Right ventricle myocardium inferior (tissue), 1 donor: ENCODE measurements around the gene IQGAP3. TPM values are rescaled to one million over a fixed set of nuclear protein-coding genes. Genes with fewer than 3 reads are reported as not detected.

Experiments used
- ATAC-seq: fragments of 200-7000 bp; cut with Tn5 transposase; one replicate; pipeline ENCODE4 v1.9.1; 2020; ENCODE audit warnings: mild to moderate bottlenecking, moderate library complexity
- DNase-seq: peaks from one replicate; pipeline ENCODE4 v3.0.0; 2021; ENCODE audit errors: missing footprints
- intact Hi-C: fragments of 100-400 bp; cut with DNase I; formaldehyde crosslinking; loops from one replicate; pipeline ENCODE4 v1.11.0; 2022
- total RNA-seq: library from RNA; stranded (reverse); fragmentation: NEBNext Ultra II Directional; extraction: Animal tissue kit (Norgen Biotek cat#: 25700); gene quantifications from one replicate; pipeline ENCODE4 v1.2.1, GENCODE V29; 2021
- donor health status: DM: no; HTN: yes; CAD: no; lungs with severe emphysema.

Gene IQGAP3
- total RNA-seq, 1 donor from 2014 or later = 1.2 TPM

DNA sequence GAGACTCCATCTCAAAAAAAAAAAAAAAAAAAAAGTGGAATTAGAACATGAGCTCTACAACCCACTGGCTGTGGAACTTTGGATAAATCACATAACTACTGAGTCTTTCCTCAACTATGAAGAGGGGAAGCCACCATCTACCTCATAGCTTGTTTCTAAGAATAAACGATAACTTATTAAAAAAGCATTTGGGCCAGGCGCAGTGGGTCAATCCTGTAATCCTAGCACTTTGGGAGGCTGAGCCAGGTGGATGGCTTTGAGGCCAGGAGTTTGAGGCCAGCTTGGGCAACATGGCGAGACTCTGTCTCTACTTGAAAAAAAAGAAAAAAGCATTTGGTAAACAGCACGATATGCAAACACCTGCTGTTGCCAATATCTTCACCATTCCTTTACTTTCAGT lies 40.0 kb downstream of the IQGAP3 start:
- ATAC-seq (no peak), DNase-seq (no peak)
- intact Hi-C loops = no loop called here

DNA sequence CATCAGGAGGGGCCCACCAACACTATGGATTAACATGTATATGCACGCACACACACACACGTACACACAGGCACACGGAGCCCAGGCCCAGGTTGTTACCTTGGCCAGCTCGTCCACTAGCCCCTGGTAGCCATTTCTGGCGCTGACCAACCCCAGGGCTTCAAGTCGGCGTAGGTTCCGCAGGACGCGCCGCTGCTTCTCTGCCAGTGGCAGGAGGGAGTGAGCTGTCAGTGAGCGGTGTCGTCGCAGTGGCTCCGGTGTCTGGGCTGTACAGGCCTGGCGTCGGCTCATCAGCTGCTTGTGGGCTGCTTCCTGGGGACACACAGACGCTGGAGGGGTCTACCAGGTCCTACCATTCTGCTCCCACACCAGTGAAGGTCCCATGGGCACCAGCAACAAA lies 42.4 kb downstream of the IQGAP3 start:
- ATAC-seq (no peak), DNase-seq (no peak)
- intact Hi-C loops = no loop called here

DNA sequence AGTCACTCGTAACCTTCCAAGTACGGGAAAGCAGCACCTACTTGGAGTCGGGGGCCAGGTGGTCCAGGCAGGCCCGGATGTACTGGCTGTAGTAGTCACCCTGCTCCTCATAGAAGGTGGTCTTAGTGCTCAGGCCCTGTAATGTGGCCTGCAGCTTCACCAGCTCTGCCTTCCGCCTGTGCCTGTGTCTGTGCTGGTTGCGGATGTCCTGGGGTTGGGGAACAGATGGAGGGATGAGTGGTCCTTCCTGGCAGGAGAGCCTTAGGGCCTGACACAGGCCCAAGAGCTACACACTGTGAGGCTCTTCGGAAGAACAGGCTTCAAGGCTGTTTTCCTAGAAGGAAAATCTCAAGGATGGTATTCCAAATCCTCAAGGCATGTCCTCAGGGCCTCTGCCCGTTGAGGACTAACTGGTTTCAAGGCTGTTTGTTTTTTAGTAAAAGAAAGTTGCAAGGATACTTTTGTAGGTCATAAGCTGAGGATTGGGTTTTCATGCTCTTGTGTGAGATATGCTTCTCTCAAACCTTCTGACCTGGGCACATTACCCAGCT lies 43.4 kb downstream of the IQGAP3 start:
- intact Hi-C loops = no loop called here
- ATAC-seq (no peak), DNase-seq (no peak)

DNA sequence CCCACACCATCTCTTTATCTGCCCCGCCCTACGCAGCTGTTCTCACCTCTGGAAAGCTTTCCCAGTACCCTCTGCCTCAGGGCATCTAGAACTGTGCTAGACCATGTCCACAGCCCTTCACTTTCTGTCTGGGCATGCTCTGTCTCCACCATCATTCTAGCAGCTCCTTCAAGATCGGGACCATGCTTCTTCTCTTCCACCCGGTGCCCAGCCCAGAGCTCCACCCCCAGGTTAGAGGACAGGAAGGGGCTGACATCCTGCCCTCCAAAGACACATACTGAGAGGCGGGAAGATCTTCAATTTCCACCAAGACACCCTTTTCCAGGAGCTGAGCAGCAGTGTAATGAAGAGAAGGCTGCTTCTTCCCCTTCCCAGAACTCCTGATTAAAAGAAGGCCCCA lies 44.1 kb downstream of the IQGAP3 start:
- DNase-seq = no peak
- no peak for ATAC-seq
- intact Hi-C loops = no loop called here

DNA sequence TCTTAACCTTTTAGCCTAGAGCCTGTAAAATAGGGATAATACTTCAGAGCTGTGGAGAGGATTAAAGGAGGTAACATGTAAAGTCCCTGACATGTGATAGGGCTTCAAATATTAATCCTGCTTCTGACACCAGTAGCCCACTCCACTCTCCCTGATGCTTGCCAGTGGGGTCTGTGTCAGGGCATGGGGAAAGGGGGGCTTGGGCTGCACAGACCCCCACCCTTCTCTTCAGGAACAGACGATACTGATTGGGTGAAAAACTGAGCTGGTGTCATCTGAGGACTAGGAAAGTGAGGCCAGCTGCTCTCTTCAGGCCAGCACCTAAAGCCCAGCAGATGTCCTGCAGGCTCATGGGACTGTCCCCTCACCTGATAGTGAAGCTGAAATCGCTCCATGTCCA lies 44.8 kb downstream of the IQGAP3 start:
- no peak for DNase-seq
- intact Hi-C loops = no loop called here
- ATAC-seq = no peak

DNA sequence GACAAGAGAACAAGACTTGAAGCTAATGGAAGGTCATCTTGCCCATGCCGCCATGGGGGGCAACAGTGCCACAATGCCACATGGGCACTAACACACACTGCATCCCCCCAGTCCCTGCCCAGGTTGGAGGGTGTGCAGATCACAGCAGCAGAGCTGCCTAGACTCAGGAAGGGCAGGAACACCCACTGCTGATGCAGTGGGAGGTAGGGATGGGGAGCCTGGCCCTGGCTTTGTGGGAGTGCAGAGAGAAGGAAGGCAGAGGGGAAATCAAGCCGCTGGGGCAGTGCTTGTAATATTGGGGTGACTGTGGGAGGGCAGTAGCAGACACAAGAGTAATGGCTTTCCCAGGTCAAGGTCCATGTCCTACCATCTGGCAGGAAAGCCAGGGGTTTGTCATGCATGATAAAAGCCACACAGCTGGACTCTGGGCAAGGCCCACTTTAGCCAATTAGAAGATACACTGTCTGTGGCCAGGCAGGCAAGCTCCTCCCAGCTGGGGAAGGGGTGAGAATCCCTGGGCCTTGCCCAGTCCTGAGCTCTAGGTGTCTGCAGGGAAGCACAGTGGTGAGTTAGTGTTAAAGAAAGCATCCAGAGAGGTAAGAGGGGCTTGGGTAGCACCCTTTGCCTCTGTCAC lies 46.4 kb downstream of the IQGAP3 start:
- intact Hi-C loops = no loop called here
- ATAC-seq = no peak
- no peak for DNase-seq

DNA sequence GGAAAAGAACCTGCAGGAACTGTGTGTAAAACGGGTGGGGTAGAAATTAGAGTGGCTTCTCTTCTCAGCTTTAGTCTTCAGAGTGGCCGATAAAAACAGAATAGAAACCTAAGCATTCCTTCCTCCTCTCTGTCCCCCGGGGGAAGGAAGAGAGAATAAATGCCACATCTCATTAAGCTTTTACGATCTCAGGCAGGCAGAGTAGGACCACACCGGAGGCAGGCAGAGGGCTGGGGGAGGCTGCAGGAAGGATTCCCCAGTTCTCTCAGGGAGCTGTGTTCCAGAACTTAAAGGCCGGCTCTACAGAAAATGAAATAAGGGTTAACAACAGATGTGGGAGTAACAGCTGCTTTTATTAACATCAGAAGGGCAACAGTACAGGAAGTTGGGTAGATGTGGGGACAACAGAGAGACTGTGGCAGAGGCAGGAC lies 47.3 kb downstream of the IQGAP3 start:
- ATAC-seq = no peak

DNA sequence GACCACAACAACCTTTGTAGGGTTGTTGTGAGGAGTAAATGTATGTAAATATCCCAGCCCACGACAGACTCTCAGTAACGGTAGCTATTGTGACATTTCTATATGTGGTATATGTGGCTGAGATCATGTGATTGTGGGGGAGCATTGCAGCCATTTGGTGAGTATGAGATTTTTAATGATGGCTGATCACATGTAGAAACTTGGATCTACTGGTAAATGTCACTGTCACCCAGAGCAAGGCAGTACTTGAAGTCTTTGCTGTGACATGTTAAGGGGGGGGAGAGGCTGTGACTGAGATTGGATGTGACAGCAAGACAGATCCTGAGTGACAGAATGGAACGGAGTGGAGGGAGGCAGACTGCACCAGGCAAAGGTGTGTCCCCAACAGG lies 47.9 kb downstream of the IQGAP3 start:
- intact Hi-C loops = no loop called here
- DNase-seq (no peak), ATAC-seq (peak; percentile 71)

More for the DNA sequence above, 47.3 kb downstream of the IQGAP3 start:
- no peak for DNase-seq
- intact Hi-C loops = no loop called here

DNA sequence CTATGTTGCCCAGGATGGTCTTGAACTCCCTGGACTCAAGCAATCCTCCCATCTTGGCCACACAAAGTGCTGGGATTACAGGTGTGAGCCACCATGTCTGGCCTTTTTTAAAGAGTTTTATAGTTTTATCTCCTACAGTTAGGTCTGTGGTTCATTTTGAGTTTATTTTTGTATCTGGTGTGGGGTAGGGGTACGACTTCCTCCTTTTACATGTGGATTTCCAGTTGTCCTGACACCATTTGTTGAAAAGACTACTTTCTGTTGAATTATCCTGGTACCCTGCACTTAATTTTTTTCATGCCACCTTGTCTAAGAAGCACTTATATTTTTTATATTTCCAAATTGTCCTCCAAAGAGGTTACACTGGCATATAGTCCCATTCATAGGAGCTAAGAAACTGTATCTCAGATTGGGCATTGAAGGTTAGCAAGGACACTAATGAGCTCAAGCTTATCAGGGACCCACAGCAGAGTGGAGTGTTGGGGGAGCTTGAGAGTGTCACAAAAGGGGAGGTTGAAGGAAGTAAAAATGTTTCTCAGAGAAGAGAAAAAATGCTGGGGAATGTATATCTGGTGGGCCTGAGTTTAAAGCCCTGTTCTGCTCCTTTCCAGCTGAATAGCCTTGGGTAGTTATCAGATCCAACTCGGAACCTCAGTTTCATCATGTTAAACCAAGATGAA lies 48.4 kb downstream of the IQGAP3 start:
- no peak for ATAC-seq
- intact Hi-C loops = no loop called here
- DNase-seq = no peak

DNA sequence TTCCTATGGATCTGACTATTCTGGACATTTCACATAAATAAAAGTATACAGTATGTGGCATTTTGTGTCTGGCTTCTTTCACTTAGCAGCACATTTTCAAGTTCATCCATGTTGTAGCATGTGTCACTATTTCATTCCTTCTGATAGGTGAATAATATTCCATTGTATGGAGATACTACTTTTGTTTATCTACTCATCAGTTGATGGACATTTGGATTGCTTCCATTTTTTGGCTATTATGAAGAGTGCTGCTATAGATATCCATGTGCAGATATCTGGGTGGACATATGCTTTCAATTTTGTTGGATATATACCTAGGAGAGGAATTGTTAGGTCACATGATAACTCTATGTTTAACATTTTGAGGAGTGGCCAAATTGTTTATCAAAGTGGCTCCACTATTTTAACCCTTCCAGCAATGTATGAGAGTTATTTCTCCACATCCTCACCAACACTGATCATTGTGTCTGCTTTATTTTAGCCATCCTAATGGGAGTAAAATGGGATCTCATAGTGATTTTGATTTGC lies 49.9 kb downstream of the IQGAP3 start:
- ATAC-seq = no peak
- intact Hi-C loops = no loop called here
- no peak for DNase-seq

DNA sequence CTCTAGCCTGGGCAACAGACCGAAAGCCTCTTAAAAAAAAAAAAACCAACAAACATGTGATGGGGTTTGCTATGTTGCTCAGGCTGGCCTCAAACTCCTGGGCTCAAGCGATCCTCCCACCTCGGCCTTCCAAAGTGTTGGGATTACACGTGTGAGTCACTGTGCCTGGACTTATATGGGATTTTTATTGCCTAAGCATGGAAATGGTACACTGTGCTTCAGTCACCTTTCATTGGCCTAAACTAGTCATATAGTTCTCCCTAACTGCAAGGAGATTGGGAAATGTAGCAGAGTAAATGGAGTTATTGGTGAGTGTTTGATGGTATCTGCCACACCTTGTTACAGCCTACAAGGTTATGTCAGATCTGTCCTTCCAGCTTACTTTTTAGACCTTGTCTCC lies 54.6 kb downstream of the IQGAP3 start:
- ATAC-seq (no peak), DNase-seq (no peak)
- intact Hi-C loops = no loop called here

DNA sequence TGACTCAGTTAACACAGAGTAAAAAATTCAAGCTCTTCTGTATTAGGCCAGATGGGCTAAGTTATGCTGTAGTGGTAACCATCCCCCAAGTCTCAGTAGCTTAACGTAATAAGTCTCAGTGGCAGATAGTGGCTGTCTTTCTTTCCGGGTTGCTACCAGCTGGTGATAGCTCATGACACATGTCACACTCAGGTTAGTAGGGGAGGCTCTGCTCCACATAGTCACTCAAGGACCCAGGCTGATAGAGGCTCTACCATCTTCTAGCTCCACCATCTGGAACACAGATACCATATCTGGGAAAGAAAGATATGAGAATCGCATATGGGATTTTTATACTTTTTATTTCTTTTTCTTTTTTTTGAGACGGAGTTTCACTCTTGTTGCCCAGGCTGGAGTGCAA lies 55.5 kb downstream of the IQGAP3 start:
- intact Hi-C loops = no loop called here
- DNase-seq = no peak
- ATAC-seq = no peak

DNA sequence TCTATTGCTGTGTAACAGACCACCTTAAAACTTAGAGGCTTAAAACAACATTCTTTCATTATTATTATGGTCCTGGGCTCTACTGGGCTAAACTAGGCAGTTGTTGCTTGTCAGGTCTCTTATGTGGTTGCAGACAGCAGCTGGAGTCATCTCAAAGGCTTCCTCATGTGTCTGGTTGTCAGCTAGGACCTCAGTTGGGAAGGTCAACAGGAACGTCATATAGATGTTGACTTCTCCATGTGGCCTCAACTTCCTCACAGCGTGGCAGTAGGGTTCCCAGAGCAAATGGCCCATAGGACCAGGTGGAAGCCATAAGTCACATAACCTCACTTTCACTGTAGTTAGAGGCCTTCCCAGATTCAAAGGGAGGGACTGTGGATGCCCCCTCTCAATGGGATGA lies 56.4 kb downstream of the IQGAP3 start:
- ATAC-seq = no peak
- intact Hi-C loops = no loop called here

DNA sequence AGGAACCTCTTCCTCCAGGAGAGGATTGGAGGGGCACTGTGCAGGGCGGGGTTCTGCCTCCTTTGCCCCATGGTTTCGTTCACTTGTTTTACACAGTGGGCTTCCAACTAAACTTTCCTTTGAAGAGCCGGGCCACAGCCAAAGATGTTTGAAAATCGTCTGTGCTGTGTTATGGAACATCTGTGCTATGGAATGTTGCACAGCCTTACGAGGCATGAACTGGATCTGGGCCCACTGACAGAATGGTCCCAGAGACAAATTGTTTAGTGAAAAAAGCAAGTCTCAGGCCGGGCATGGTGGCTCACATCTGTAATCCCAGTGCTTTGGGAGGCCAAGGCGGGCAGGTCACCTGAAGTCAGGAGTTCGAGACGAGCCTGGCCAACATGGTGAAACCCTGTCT lies 59.2 kb downstream of the IQGAP3 start:
- ATAC-seq = no peak
- intact Hi-C loops = no loop called here
- DNase-seq = no peak

More for the DNA sequence above, 56.4 kb downstream of the IQGAP3 start:
- DNase-seq = no peak

DNA sequence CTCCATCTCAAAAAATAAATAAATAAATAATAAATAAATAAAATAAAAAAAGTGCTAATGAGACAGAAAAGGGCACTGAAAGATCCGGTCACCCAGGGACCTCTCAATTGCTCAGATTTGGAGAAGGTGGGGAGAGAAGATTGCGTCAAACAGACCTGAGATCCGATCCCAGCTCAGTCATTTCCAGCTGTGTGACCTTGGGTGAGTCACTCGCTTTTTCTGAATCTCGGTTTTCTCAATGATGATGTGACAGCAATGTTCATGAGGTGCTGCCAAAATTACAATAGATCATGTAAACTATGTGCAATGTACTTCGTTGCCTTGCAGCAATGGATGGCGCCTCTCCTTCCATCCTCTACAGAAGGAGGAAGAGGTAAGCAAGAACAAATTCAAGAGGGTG lies 60.7 kb downstream of the IQGAP3 start:
- intact Hi-C loops = no loop called here
- no peak for DNase-seq
- no peak for ATAC-seq

DNA sequence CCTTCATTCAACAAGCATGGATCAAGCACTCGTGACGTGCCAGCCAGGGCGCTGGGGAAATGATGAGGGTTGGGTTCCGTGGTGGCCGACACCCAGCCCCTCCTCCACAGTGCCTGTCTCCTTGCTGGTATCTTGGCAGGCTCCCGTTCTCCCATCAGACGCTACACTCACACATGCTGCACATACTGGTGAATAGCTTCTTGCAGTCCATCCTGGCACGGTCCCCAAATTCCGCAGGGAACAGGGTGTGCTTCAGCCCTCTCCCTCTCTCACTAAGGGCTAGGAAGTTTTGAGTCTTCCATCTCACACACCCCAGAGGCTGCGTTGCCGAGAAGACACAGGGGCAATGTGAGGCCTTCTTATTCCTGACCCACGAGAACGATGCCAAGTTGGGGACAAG lies 61.7 kb downstream of the IQGAP3 start:
- DNase-seq (peak; percentile 86), ATAC-seq (peak; percentile 69)
- intact Hi-C loops = no loop called here

DNA sequence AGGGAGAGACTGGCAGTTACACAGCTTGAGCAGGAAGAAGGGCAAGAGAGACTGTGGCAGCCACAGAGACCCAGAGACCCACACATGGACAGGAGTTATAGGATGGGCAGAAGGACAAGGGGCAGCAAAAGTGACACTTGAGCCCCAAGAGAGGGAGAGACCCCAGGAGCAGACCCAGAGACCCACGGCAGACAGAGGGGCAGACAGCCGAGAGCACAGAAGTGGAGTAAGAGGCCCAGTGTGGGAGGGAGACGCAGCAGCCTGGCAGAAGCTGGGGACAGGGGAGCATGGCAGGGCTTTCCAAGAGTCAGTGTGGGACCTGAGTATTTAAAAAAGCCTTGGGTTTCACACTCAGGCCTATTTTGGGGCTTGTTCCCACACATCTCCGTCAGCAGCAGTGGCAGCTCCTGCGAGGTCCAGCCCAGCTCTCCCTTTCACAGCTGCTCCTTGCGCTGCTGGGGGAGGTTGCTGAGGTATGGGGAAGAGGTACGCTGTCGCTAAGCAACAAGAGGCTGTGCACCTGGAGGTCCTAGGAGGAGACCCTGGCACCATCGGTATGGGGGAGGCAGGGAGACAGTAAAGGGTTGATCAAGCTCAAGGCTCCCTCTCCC lies 62.8 kb downstream of the IQGAP3 start:
- ATAC-seq (no peak), DNase-seq (no peak)
- intact Hi-C loops = loop anchor here (5.0 kb wide), 2 partner anchors 83 to 98 kb away; partner anchors contain the start of gene NAXE

DNA sequence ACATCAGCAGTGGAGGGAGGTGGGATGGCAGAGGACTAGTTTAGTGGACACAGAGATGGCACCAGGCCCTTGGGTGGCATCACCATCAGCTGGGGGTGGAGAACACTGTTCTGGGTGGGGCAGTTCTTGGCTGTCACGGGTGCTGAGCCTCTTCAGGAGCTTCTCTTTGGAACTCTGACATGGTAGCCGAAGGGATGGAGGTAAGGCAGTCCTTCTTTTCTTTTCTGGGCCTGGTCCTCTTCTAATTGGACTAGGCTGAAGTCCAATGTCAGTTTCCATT lies 63.5 kb downstream of the IQGAP3 start:
- ATAC-seq = no peak
- no peak for DNase-seq
- intact Hi-C loops = loop anchor here (5.0 kb wide), 2 partner anchors 83 to 98 kb away; partner anchors contain the start of gene NAXE

DNA sequence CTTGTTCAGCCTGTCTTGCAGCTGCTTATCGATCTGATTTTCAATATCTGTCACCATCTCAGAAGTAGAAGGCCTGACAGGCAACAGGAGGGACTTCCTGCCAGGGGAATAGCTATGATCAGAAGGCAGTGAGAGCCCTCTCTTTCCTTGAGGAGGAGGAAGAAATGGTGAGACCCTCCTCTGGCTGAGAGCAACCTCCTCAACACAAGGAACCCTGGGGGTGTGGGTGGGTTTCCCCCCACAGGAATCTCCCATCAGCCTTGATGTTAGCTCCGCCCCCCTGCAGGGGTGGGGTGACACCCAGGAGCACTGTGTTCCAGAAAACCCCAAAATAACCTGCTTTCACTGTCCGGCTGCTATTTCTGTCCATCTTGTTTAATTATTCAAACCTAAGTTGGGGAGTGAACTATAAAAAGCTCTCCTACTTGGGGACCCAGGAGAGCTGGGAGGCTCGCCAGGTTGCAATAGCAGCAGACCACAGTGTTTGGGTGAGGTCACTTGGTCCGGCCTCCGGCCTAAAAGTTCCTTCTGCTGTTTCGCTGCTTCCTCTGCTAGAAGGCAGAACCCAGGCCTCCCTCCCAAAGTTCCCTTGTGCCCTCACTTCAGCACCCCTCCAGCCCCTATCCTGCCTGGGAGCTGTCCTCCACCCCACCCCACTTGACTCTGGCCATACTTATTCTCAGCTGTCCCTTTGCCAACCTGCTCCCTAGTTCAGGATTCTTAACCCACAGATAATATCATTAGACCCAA lies 64.0 kb downstream of the IQGAP3 start:
- ATAC-seq = peak; percentile 49
- intact Hi-C loops = loop anchor here (5.0 kb wide), 2 partner anchors 84 to 99 kb away; partner anchors contain the start of gene NAXE
- DNase-seq = peak; percentile 91
